Cardiac fibroblast (primary cell): ENCODE results near the gene KRT17.

Experiments used
- DNase-seq, 2 donors: peaks; one replicate each; pipeline versions ENCODE4 v3.0.0 to v3.0.0-alpha.2; 2010; ENCODE audit warnings: low read depth in 2 of 2
- H3K4me3 ChIP-seq, 2 donors: replicated peaks in 1 of 2; 1 replicate in 1 of 2; 2 replicates in 1 of 2; pipeline ENCODE4 v1.5.1; 2011; ENCODE audit warnings: low read depth in 2 of 2, low read length in 2 of 2, mild to moderate bottlenecking in 2 of 2, moderate library complexity in 1 of 2
- CTCF ChIP-seq: IDR thresholded peaks from one replicate; pipeline ENCODE4 v1.5.1; 2011; ENCODE audit warnings: low read depth, mild to moderate bottlenecking, low read length, inconsistent platforms

KRT17 gene

DNA sequence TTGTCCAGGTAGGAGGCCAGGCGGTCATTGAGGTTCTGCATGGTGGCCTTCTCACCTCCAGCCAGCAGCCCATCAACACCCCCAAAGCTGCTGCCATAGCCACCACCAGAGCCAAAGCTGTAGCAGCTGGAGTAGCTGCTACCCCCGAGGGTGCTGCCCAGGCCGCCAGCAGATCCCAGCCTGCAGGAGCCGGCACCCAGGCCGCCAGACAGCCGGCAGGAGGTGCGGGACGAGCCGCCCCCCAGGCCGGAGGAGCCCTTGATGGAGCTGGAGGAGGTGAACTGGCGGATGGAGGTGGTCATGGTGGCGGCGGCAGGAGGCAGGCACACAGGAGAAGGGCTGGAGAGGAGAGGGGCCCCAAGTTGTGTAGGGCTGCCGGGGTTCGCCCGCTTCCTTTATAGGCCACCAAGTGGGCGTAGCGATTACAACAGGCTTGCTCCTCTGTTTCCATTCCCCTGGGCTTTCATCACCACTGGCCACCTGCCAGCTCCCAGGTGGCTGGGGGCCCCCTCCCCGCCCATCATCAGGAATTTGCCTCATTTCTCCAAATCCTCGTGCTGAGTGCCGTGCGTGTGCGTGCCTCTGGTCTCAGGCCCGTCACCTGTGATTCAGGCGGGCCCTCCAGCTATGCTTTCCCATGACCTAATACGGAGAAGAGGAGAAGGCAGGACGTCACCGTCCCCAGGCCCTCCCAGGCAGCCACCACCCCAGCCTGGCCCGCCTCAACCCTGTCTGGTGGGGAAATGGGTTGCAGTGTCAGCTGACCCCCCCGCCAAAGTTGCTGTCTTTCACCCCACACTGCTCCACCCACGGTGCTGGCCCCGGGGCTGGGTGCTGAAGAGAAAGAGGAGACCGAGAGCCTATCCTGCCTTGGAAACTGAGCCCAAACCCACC is at the start of gene KRT17:
Gene KRT17, minus strand, starts transcription at position 368 of the 894 bp plus-strand sequence. Its CDS starts 66 bp downstream, at position 302.
- no peak within 1 kb of the TSS for H3K4me3 ChIP-seq
- TF ChIP-seq CTCF = no peak
- no peak for DNase-seq

DNA sequence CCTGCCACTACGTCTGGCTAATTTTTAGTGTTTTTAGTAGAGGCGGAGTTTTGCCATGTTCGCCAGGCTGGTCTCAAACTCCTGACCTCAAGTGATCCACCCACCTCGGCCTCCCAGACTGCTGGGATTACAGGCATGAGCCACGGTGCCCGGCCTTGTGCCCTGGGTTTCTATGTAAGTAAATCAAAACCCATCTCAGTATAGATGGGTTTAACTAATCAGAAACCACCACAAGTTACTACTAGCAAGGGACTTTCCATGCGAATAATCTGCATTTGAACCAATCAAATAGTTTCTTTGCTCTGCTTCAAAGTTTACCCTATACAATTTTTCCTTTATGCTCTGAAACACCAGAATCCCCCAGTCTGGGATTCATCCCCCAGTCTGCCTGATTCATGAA is 47.8 kb upstream of the KRT17 start:
- DNase-seq = no peak
- no peak overlapping the region for H3K4me3 ChIP-seq
- TF ChIP-seq CTCF = no peak

DNA sequence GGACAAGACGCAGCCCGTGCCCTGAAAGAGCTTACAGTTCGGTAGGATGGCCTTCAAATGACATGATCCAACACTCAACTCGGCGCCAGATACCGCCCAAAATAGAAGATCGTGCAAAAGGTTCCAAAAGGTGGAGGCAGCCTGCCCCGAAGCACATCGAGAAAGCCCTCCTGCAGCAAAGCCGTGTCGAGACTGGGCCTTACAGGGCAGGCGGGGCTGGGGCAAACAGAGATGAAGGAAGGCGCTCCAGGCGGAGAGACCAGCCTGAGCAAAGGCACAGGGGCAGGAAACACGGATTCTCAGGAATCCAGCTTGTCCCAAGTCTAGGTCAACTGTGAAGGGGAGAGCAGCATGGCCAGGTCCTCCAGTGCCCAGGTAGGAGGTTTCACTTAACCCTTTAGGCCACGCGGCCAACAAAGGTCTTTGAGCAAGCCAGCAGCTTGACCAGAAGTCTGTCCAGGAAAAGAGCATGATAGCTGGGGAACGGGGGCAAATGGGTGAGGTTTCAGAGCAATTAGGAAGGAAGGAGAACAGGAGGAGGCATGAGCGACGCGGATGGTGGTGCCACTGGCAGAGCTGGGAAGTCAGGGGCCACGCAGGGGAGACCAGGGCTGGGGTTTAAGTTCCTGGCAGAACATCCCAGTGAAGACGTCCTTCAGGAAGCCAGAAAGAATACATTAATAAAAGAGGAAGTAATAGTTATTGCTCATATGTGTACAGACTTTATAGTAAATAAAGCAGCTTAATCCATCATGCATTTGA is 43.1 kb upstream of the KRT17 start:
- TF ChIP-seq CTCF = no peak
- DNase-seq = no peak
- H3K4me3 ChIP-seq = no peak overlapping the region

DNA sequence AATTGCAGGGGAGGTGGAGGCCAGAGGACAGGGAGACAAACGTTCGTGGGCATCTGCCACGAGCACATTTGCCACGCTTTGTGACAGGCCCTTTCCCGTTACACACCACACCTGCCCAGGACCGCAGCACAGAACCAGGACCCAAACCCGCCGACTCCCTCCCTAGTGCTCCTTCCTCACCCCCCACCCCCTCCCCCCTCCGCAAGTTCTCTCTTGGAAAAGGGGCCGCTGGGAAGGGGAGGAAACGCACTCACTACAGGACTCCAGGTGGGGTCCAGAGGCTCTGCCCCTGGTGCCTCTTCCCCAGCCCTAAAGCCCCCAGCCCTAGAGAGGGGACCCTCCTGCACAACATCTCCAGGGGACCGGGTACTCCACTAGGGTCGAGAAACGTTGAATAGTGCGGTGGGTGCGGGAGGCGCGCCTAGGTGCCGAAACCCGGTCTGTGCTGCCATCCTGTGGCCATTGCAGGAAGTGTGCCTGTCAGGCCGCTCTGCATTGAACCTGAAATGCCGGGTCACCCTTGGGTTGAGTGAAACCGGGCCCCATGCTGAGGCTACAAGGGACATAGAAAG is 42.4 kb upstream of the KRT17 start:
- peak; percentile 96 for TF ChIP-seq CTCF
- DNase-seq = peak; percentile 74 to 75
- H3K4me3 ChIP-seq = peak overlapping the region; percentile 33 to 36

- TF ChIP-seq CTCF = no peak
- H3K4me3 ChIP-seq = peak overlapping the region; percentile 1 to 36
- DNase-seq = peak; percentile 55 to 71
Measured at GRCh38 chr17:41666237-41666641, 41.9 kb upstream of the KRT17 start.

DNA sequence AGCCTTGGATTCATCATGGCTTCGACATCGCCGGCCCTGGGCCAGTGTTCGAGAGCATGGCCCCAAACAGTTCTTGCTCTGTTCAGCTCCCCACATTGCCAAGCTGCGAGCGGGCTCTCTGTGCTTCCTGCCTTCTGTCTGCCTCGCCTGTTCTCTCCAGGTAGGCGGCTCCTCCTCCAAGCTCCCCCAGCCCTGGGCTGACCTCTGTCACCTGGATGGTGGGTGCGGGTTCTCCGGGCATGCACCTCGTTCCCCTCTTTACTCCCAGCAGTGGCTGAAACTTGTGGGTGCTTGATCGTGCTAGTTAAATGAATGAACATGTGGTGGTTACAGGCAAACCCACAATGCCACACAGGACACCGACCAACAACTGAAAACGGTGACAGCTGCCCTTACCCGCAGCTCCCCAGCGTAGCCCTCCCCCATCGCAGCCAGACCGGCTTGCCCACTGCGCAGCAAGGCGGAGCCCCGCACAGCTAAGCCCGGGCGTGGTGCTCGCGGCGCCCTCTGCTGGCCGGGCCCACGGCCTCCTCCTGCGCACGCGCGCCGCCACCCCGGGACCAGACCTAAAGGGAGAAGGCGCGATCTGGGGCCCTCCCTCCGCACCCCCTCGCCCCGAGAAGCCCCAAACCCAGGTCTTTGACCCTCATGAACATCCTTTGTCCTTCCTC is 41.3 kb upstream of the KRT17 start:
- peak; percentile 79 to 86 for DNase-seq
- peak overlapping the region; percentile 38 to 57 for H3K4me3 ChIP-seq
- peak; percentile 53 for TF ChIP-seq CTCF
